COLO668 (cell line): Measurements from ENCODE around the gene ATG5.

Source experiments
- DNase-seq: peaks from one replicate; lab custom pipeline; 2025; ENCODE audit not compliant: unreplicated experiment; lab: John Stamatoyannopoulos, UW

The ATG5 gene

GRCh38 chr6:106226676-106227075 is 98.9 kb downstream of the ATG5 start:
- no peak for DNase-seq

- no peak for DNase-seq
Measured at GRCh38 chr6:106225581-106225980, 100.0 kb downstream of the ATG5 start.

GRCh38 chr6:106223300-106223930 is 102.1 kb downstream of the ATG5 start:
- peak; percentile 46 for DNase-seq

- DNase-seq = no peak
Measured at GRCh38 chr6:106220485-106220884, 105.1 kb downstream of the ATG5 start.

GRCh38 chr6:106216527-106216926 is 109.0 kb downstream of the ATG5 start:
- no peak for DNase-seq

- no peak for DNase-seq
Measured at GRCh38 chr6:106215608-106216007, 110.0 kb downstream of the ATG5 start.

- DNase-seq = no peak
Measured at GRCh38 chr6:106214531-106214930, 111.0 kb downstream of the ATG5 start.

- no peak for DNase-seq
Measured at GRCh38 chr6:106213660-106214289, 111.8 kb downstream of the ATG5 start.

- DNase-seq = no peak
Measured at GRCh38 chr6:106212576-106212975, 113.0 kb downstream of the ATG5 start.

GRCh38 chr6:106206905-106207304 is 118.7 kb downstream of the ATG5 start:
- no peak for DNase-seq

GRCh38 chr6:106204961-106205360 is 120.6 kb downstream of the ATG5 start:
- DNase-seq = no peak

- no peak for DNase-seq
Measured at GRCh38 chr6:106199998-106200397, 125.6 kb downstream of the ATG5 start.

GRCh38 chr6:106199331-106199730 is 126.2 kb downstream of the ATG5 start:
- DNase-seq = no peak

GRCh38 chr6:106197441-106197840 is 128.1 kb downstream of the ATG5 start:
- no peak for DNase-seq

GRCh38 chr6:106194949-106195921 is 130.3 kb downstream of the ATG5 start:
- DNase-seq = no peak

GRCh38 chr6:106192824-106193223 is 132.7 kb downstream of the ATG5 start:
- no peak for DNase-seq

- no peak for DNase-seq
Measured at GRCh38 chr6:106188104-106188794, 137.3 kb downstream of the ATG5 start.

GRCh38 chr6:106187424-106187982 is 138.1 kb downstream of the ATG5 start:
- no peak for DNase-seq

- no peak for DNase-seq
Measured at GRCh38 chr6:106186714-106187113, 138.8 kb downstream of the ATG5 start.

GRCh38 chr6:106186172-106186571 is 139.4 kb downstream of the ATG5 start:
- DNase-seq = no peak

- DNase-seq = no peak
Measured at GRCh38 chr6:106185615-106186014, 139.9 kb downstream of the ATG5 start.
